IMR-90 (cell line): ENCODE data around the gene TFEB. TPM values are rescaled to one million over a fixed set of nuclear protein-coding genes. Genes with fewer than 3 reads are reported as not detected.

Experiments
- ATAC-seq: fragments of 200-7000 bp; cut with Tn5 transposase; 2 replicates; pipeline ENCODE4 v1.9.1; 2020; ENCODE audit warnings: low read depth, mild to moderate bottlenecking, moderate library complexity
- BruUV-seq: library from RNA; stranded (reverse); fragments of 400-500 nt; replicated peaks from 2 replicates; lab custom pipeline; 2021; lab: Mats Ljungman, UMichigan
- CTCF ChIA-PET: fragments of 300-600 bp; formaldehyde crosslinking; extraction: SDS; loops from one replicate; lab custom pipeline; 2021; ENCODE audit warnings: antibody characterized with exemption; lab: Yijun Ruan, JAX
- POLR2A ChIA-PET: fragments of 300-600 bp; sonication (Branson Sonifier 250); formaldehyde crosslinking; loops from one replicate; lab custom pipeline; 2022; ENCODE audit warnings: antibody characterized with exemption; ENCODE audit not compliant: unreplicated experiment; lab: Charles Lee
- DNase-seq: peaks from one replicate; pipeline ENCODE4 v3.0.0; 2013
- H2AFZ ChIP-seq: replicated peaks from 2 replicates; pipeline ENCODE3; 2013; ENCODE audit warnings: low read length, mild to moderate bottlenecking; ENCODE audit not compliant: poor library complexity
- H2AK5ac ChIP-seq: 2 replicates; pipeline ENCODE4 v1.6.1; 2013; ENCODE audit warnings: low read depth, low read length, inconsistent platforms
- H2AK9ac ChIP-seq: replicated peaks from 2 replicates; pipeline ENCODE3; 2013; ENCODE audit warnings: mild to moderate bottlenecking, low read depth, low read length, moderate library complexity; ENCODE audit not compliant: poor library complexity
- H2BK120ac ChIP-seq: 2 replicates; pipeline ENCODE4 v1.6.1; 2013; ENCODE audit warnings: low read depth, low read length, inconsistent platforms
- H2BK15ac ChIP-seq: 3 replicates; pipeline ENCODE4 v1.6.1; 2013; ENCODE audit warnings: low read depth, low read length, inconsistent platforms
- H2BK20ac ChIP-seq: 2 replicates; pipeline ENCODE4 v1.6.1; 2013; ENCODE audit warnings: low read depth, mild to moderate bottlenecking, inconsistent platforms, low read length, moderate library complexity
- H2BK5ac ChIP-seq: 2 replicates; pipeline ENCODE4 v1.6.1; 2013; ENCODE audit warnings: mild to moderate bottlenecking, low read depth, low read length, inconsistent platforms; ENCODE audit not compliant: poor library complexity, severe bottlenecking
- H3K14ac ChIP-seq: replicated peaks from 2 replicates; pipeline ENCODE4 v1.6.1; 2013; ENCODE audit warnings: low read depth, low read length, inconsistent platforms
- H3K18ac ChIP-seq: 2 replicates; pipeline ENCODE4 v1.6.1; 2013; ENCODE audit warnings: low read depth, low read length, control low read depth
- H3K23ac ChIP-seq: 2 replicates; pipeline ENCODE4 v1.6.1; 2013; ENCODE audit warnings: low read depth, low read length, inconsistent platforms
- H3K27ac ChIP-seq: 2 replicates; pipeline ENCODE4 v1.5.1; 2013; ENCODE audit warnings: mild to moderate bottlenecking, control low read depth, low read length; ENCODE audit not compliant: insufficient read depth
- H3K27me3 ChIP-seq: 2 replicates; pipeline ENCODE4 v1.6.1; 2013; ENCODE audit warnings: low read length; ENCODE audit not compliant: control insufficient read depth, insufficient read depth
- H3K36me3 ChIP-seq: 2 replicates; pipeline ENCODE4 v1.6.1; 2013; ENCODE audit warnings: low read length, mixed read lengths; ENCODE audit not compliant: control insufficient read depth, insufficient read depth
- H3K4ac ChIP-seq: 2 replicates; pipeline ENCODE4 v1.6.1; 2013; ENCODE audit warnings: low read depth, low read length, inconsistent platforms
- H3K4me1 ChIP-seq: 2 replicates; pipeline ENCODE4 v1.6.1; 2013; ENCODE audit warnings: low read length, mixed read lengths; ENCODE audit not compliant: control insufficient read depth, insufficient read depth
- H3K4me2 ChIP-seq: 2 replicates; pipeline ENCODE4 v1.6.1; 2013; ENCODE audit warnings: low read depth, mild to moderate bottlenecking, control low read depth, low read length, moderate library complexity
- H3K4me3 ChIP-seq: 2 replicates; pipeline ENCODE4 v1.5.1; 2013; ENCODE audit warnings: low read depth, mild to moderate bottlenecking, control low read depth, low read length, moderate library complexity; ENCODE audit not compliant: insufficient read depth
- H3K56ac ChIP-seq: 2 replicates; pipeline ENCODE4 v1.6.1; 2013; ENCODE audit warnings: low read length, inconsistent platforms; ENCODE audit not compliant: insufficient read depth; ENCODE audit errors: extremely low read depth
- H3K79me1 ChIP-seq, 2 experiments: 2 replicates each; pipeline ENCODE4 v1.6.1; 2013; ENCODE audit warnings: low read length in 2 of 2, inconsistent platforms in 1 of 2, low read depth in 1 of 2
- H3K9ac ChIP-seq: 2 replicates; pipeline ENCODE4 v1.6.1; 2013; ENCODE audit warnings: low read depth, low read length, control low read depth
- H3K9me1 ChIP-seq: 2 replicates; pipeline ENCODE4 v1.6.1; 2013; ENCODE audit warnings: low read length, inconsistent platforms; ENCODE audit not compliant: insufficient read depth
- H3K9me3 ChIP-seq: 2 replicates; pipeline ENCODE4 v1.6.1; 2013; ENCODE audit warnings: low read length; ENCODE audit not compliant: control insufficient read depth, insufficient read depth
- H4K20me1 ChIP-seq: 2 replicates; pipeline ENCODE4 v1.6.1; 2013; ENCODE audit warnings: low read length, inconsistent platforms; ENCODE audit not compliant: insufficient read depth
- H4K5ac ChIP-seq: 2 replicates; pipeline ENCODE4 v1.6.1; 2013; ENCODE audit warnings: mild to moderate bottlenecking, low read depth, low read length, control low read depth
- H4K8ac ChIP-seq, 2 experiments: 2 replicates each; pipeline ENCODE4 v1.6.1; 2013; ENCODE audit warnings: low read depth in 2 of 2, low read length in 2 of 2, control low read depth in 1 of 2, inconsistent platforms in 1 of 2
- H4K91ac ChIP-seq: 2 replicates; pipeline ENCODE4 v1.6.1; 2013; ENCODE audit warnings: low read depth, low read length, inconsistent platforms; ENCODE audit not compliant: insufficient read depth
- CTCF ChIP-seq: conservative IDR thresholded peaks from 2 replicates; pipeline ENCODE4 v1.5.1; 2012; ENCODE audit warnings: mild to moderate bottlenecking, low read depth, low read length, improper control_type of control experiment
- WGBS, 2 experiments: methylation state at CpG; one replicate each; pipeline versions ENCODE4 v1.1.5 to v1.1.7; 2013; ENCODE audit warnings: missing lambda C conversion rate in 2 of 2; ENCODE audit not compliant: insufficient read length in 1 of 2; ENCODE audit errors: extremely low coverage in 2 of 2; 5-methylcytosine and 5-hydroxymethylcytosine counted together
- dilution Hi-C: fragments of 300-500 bp; cut with HindIII; formaldehyde crosslinking; loops from one replicate; pipeline ENCODE4 v1.14.3; 2018; ENCODE audit warnings: low sequenced_read_pairs; ENCODE audit not compliant: unreplicated experiment
- in situ Hi-C: fragments of 300-500 bp; cut with MboI; formaldehyde crosslinking; loops from 3 replicates; pipeline ENCODE4 v1.14.3; 2019; ENCODE audit warnings: low sequenced_read_pairs, inconsistent platforms, mixed read lengths
- intact Hi-C: fragments of 100-400 bp; cut with micrococcal nuclease; formaldehyde crosslinking; loops from 2 replicates; pipeline ENCODE4 v1.10.0; 2022
- polyA plus RNA-seq, 3 experiments: library from polyadenylated mRNA; depleted of rRNA; stranded (reverse); fragments of >200 nt; gene quantifications; 2 replicates each; pipeline ENCODE4 v1.2.3, GENCODE V29; 2012; ENCODE audit warnings: low replicate concordance in 1 of 3
- total RNA-seq: library from RNA; depleted of rRNA; stranded (reverse); fragments of >200 nt; gene quantifications from 2 replicates; pipeline ENCODE4 v1.2.3, GENCODE V29; 2012

TFEB gene
- total and polyA plus RNA-seq, 2 of the 4 experiments (the other 2 are of a cell fraction) = 4.5 to 4.9 TPM

- Histone ChIP-seq H3K18ac (no peak overlapping the region), H3K23ac (no peak overlapping the region), H3K9me3 (no peaks in the 10 kb centered on the region), H3K56ac (no peak overlapping the region), H3K27me3 (no peaks in the 10 kb centered on the region), H3K4me1 (peaks cover 5% of the 10 kb centered on the region; the same call in 1 of the 2 replicates), H4K8ac (no peak overlapping the region), H4K5ac (no peak overlapping the region), H4K20me1 (no peaks in the 10 kb centered on the region), H3K14ac (no peak overlapping the region), H3K9ac (no peak overlapping the region), H2BK20ac (no peak overlapping the region), H3K4me2 (no peak overlapping the region), H3K4me3 (no peak overlapping the region), H3K4ac (no peak overlapping the region), H2BK15ac (no peak overlapping the region), H4K91ac (no peak overlapping the region), H3K36me3 (no peaks in the 10 kb centered on the region), H3K27ac (no peak overlapping the region), H3K9me1 (0 out of 2 replicates have a peak, but pooled peaks cover 2% of the 10 kb centered on the region), H2BK5ac (no peak overlapping the region), H2AFZ (no peak overlapping the region), H3K79me1 (no peaks in the 10 kb centered on the region), H2BK120ac (no peak overlapping the region), H2AK9ac (no peak overlapping the region), H2AK5ac (no peak overlapping the region)
- dilution Hi-C loops (no loop called here), intact Hi-C loops (no loop called here), in situ Hi-C loops (no loop called here)
- DNase-seq = no peak
- BruUV-seq = no TSS peak
- TF ChIP-seq CTCF = no peak
- ChIA-PET CTCF (interaction anchor here (0.6 kb wide), 1 partner anchor 257 kb away, joined by 3 read pairs; no protein-coding TSS in a partner anchor), POLR2A (no interaction called here)
- no peak for ATAC-seq
- 77% methylated on average over 3 of the region's 9 CpGs; no CpG with 5 or more reads in 1 of the 2 experiments for WGBS, 2 experiments
These were observed 47.8 kb downstream of the TFEB start for GRCh38 chr6:41687501-41688175.
